GM18951 (cell line): ENCODE data around the gene OSBPL5.

Experiments
- POLR2A ChIP-seq: IDR thresholded peaks from 4 replicates; pipeline ENCODE4 v1.6.1; 2011; ENCODE audit warnings: mild to moderate bottlenecking; ENCODE audit not compliant: insufficient read length, insufficient read depth; ENCODE audit errors: extremely low read depth
- in situ Hi-C: fragments of 300-500 bp; cut with MboI; formaldehyde crosslinking; loops from one replicate; pipeline ENCODE4 v1.12.0; 2022; ENCODE audit warnings: low sequenced_read_pairs, mixed read lengths, inconsistent platforms; ENCODE audit not compliant: unreplicated experiment

Gene OSBPL5

DNA sequence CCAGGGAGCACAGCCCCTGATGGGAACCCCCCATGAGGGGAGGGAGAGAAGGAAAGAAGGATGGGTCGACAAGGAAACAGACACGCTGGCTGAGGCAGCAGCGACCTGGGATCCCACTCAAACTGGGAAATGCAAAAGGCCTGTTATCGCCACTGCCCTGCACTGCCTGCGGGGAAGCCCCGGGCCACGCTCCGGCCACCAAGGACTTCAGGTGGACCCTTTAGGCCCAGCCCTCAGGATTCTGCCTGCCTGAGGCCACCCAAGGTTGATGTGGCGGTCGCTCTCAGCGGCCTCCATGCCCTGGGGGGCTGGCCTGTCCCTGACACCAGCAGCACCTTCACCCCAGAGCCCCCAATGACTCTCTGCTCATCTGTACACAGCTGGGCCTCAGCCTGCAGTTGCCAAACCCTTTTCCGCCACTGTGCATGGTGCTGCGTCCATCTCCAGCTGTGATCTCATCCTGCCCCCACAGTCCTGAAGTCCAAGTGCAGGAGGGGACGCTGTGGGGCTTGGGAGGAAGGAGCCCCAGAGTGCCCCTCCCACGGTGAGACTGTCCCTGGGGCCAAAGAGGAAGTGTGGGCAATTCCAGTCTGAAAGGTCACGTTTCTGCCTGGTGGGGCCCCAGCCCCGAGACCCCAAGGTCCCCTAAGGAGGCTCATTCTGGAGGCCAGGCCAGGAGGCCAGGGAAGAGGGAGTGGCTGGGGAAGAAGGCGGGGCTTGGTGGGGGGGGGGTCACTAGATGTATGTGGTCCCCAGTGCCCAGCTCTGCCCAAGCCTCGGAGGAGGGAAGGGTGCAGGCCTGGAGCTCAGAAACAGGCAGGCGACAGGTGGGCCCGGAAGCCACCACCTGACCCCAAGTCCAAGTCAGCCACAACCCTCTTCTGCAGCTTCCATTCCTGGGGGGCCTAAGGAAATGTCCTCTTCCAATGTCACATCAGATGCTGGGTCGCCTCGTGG, 31.6 kb downstream of the OSBPL5 start:
- TF ChIP-seq POLR2A = no peak
- in situ Hi-C loops = no loop called here

DNA sequence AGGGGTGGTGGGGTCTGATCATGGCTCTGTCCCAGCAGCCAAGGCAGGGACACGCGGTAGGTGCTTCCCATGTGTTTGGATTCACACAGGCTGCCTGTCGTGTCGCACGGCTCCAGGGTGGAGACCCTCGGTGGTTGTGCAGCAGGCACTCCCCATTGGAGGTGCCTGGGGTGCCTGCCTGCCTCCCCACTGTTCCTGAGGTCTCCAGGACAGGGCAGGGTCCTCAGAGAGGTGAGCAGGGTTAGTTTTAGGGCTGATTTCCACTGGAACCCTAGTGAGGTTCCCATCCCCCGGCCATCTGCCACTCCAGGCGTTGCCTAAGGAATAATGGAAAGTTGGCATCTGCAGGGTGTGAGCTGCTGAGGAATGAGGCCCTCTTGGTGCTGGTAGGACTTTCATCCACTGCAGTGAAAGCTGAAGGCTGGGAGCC, 32.3 kb downstream of the OSBPL5 start:
- TF ChIP-seq POLR2A = no peak
- in situ Hi-C loops = no loop called here

DNA sequence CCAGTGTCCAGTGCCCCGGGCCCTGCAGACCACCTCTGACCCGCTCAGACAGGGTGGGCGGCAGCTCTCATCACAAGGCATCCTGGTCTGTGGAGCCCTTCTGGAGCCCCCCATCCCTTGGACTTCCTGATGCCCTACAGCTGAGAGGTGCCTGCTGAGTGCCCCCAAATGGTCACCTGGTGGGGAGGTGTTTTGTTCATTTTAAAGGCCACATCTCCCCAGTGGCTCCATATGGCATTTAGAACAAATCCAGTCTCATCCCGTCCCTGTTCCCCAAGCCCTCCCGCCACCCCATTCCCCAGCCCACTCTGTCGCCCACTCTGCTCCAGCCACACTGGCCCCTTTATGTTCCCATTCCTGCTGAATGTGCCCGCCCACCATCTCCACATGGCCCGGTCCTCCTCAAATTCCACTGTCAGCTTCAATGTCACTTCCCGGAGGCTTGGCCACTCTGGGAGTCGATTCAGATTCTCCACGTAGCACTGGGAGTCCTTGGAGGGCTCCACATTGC, 32.8 kb downstream of the OSBPL5 start:
- in situ Hi-C loops = no loop called here
- TF ChIP-seq POLR2A = no peak

- in situ Hi-C loops = no loop called here
- no peak for TF ChIP-seq POLR2A
These were observed 33.7 kb downstream of the OSBPL5 start for GRCh38 chr11:3131330-3131941.

DNA sequence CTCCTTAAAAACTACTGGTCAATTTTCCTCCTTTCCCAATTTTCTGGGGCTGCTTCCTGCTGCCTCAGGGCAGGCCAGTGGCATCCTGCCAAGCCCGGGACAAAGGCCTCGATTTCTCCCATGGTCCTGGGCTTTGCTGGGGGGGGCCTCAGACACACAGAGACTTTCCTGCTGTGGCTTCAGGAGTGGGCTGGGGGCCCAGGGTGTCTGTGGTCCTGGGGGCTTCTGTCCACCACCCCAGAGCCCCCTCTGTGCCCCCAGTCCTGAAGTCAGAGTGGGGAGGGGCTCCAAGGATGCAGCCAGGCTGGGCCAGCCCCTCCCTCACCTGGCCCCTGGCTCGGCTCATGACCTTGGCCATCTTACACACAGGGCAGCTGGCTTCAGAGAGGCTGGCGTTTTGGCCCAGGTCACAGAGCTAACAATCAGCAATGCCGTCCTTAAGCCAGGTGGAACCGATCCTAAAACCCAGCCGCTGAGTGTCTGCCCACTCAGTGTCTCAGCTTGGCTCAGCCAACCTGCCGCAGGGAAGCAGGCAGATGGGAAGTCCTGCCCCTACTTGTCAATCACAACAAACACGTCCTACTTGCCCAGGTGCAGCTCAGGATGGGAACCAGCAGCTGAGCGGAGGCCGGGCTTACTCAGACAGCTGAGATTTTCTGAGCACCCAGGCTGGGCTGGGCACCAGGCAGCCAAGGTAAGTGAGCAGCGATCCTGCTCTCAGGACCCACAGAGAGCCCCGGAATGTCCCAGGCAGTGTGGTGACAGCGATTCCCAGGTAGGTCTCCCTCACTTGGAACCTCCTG, 34.6 kb downstream of the OSBPL5 start:
- TF ChIP-seq POLR2A = no peak
- in situ Hi-C loops = no loop called here

GRCh38 chr11:3129591-3130268, 35.4 kb downstream of the OSBPL5 start:
- no peak for TF ChIP-seq POLR2A
- in situ Hi-C loops = no loop called here

GRCh38 chr11:3129181-3129590, 35.9 kb downstream of the OSBPL5 start:
- in situ Hi-C loops = no loop called here
- TF ChIP-seq POLR2A = no peak

GRCh38 chr11:3128356-3129180, 36.5 kb downstream of the OSBPL5 start:
- TF ChIP-seq POLR2A = no peak
- in situ Hi-C loops = no loop called here

GRCh38 chr11:3127706-3128355, 37.3 kb downstream of the OSBPL5 start:
- in situ Hi-C loops = no loop called here
- TF ChIP-seq POLR2A = no peak

GRCh38 chr11:3126901-3127691, 38.0 kb downstream of the OSBPL5 start:
- TF ChIP-seq POLR2A = no peak
- in situ Hi-C loops = no loop called here
